GM19395 (cell line): ENCODE data around the gene IL15RA.
"Not testable (repeated sequence)": the region's sequence is repeated elsewhere in the genome, so short reads cannot be mapped to it uniquely, and the experiment has no call there.

Source experiments
- ATAC-seq: cut with Tn5 transposase; IDR thresholded peaks from one replicate; pipeline ENCODE4 v1.9.1; 2021; ENCODE audit warnings: mild to moderate bottlenecking, moderate library complexity; ENCODE audit not compliant: unreplicated experiment

Gene IL15RA

GRCh38 chr10:5952731-5953385 is 24.5 kb downstream of the IL15RA start:
- ATAC-seq, result no peak

- no peak for ATAC-seq
Measured at GRCh38 chr10:5951721-5952407, 25.5 kb downstream of the IL15RA start.

GRCh38 chr10:5951167-5951711 is 26.1 kb downstream of the IL15RA start:
- no peak for ATAC-seq

- no peak for ATAC-seq
Measured at GRCh38 chr10:5949009-5949759, 28.2 kb downstream of the IL15RA start.

- no peak for ATAC-seq
Measured at GRCh38 chr10:5948208-5948585, 29.1 kb downstream of the IL15RA start.

- ATAC-seq, result no peak
Measured at GRCh38 chr10:5947471-5948207, 29.7 kb downstream of the IL15RA start.

GRCh38 chr10:5946786-5947185 is 30.6 kb downstream of the IL15RA start:
- no peak for ATAC-seq

GRCh38 chr10:5946419-5946775 is 30.9 kb downstream of the IL15RA start:
- ATAC-seq, result not testable (repeated sequence)

- no peak for ATAC-seq
Measured at GRCh38 chr10:5945561-5946418, 31.6 kb downstream of the IL15RA start.

GRCh38 chr10:5945190-5945509 is 32.2 kb downstream of the IL15RA start:
- no peak for ATAC-seq

GRCh38 chr10:5944389-5945189 is 32.8 kb downstream of the IL15RA start:
- ATAC-seq, result no peak

GRCh38 chr10:5943536-5943935 is 33.8 kb downstream of the IL15RA start:
- ATAC-seq, result no peak

- ATAC-seq, result no peak
Measured at GRCh38 chr10:5942474-5942873, 34.9 kb downstream of the IL15RA start.

GRCh38 chr10:5942001-5942400 is 35.3 kb downstream of the IL15RA start:
- no peak for ATAC-seq

GRCh38 chr10:5941579-5941978 is 35.8 kb downstream of the IL15RA start:
- no peak for ATAC-seq

GRCh38 chr10:5940807-5941218 is 36.5 kb downstream of the IL15RA start:
- ATAC-seq, result no peak

- ATAC-seq, result no peak
Measured at GRCh38 chr10:5938291-5938690, 39.1 kb downstream of the IL15RA start.

- ATAC-seq, result no peak
Measured at GRCh38 chr10:5937016-5937415, 40.3 kb downstream of the IL15RA start.

GRCh38 chr10:5935628-5936027 is 41.7 kb downstream of the IL15RA start:
- no peak for ATAC-seq
